ENCODE measurements around the gene FERMT2.

Gene FERMT2

DNA sequence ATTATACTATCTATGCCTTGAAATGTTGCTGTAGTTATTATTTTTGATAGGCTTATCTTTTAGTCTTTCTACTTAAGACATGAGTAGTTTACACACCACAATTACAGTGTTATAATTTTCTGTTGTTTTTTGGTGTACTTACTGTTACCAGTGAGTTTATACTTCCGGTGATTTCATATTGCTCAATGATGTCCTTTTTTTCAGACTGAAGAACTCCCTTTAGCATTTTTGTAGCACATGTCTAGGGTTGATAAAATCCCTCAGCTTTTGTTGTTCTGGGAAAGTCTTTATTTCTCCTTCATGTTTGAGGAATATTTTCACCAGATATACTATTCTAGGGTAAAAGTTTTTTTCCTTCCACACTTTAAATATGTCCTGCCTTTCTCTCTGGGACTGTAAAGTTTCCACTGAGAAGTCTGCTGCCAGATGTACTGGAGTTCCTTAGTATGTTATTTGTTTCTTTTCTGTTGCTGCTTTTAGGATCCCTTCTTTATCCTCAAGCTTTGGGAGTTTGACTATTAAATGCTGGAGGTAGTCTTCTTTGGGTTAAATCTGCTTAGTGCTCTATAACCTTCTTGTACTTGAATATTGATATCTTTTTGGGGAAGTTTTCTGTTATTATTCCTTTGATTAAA is 41.5 kb upstream of the FERMT2 start:
- Histone ChIP-seq H3K27me3 (ENCODE audit: insufficient read depth, low read depth) (no peaks in the 10 kb centered on the region), H3K4me1 (ENCODE audit: low read depth, poor library complexity, severe bottlenecking) (no peaks in the 10 kb centered on the region), H2AFZ (ENCODE audit: low read depth) (no peak overlapping the region), H4K20me1 (ENCODE audit: insufficient read depth) (no peaks in the 10 kb centered on the region), H3K4me3 (IDR thresholded peaks at IDR 0.05; ENCODE audit: insufficient read depth, low read depth, low read length) (no peak overlapping the region), H3K4me2 (no peak overlapping the region), H3K27ac (no peak overlapping the region), H3K36me3 (ENCODE audit: insufficient read depth) (no peaks in the 10 kb centered on the region), H3K79me2 (ENCODE audit: insufficient read depth, low read depth) (no peaks in the 10 kb centered on the region), H3K9ac (no peak overlapping the region)
- TF ChIP-seq, protein P1, sequence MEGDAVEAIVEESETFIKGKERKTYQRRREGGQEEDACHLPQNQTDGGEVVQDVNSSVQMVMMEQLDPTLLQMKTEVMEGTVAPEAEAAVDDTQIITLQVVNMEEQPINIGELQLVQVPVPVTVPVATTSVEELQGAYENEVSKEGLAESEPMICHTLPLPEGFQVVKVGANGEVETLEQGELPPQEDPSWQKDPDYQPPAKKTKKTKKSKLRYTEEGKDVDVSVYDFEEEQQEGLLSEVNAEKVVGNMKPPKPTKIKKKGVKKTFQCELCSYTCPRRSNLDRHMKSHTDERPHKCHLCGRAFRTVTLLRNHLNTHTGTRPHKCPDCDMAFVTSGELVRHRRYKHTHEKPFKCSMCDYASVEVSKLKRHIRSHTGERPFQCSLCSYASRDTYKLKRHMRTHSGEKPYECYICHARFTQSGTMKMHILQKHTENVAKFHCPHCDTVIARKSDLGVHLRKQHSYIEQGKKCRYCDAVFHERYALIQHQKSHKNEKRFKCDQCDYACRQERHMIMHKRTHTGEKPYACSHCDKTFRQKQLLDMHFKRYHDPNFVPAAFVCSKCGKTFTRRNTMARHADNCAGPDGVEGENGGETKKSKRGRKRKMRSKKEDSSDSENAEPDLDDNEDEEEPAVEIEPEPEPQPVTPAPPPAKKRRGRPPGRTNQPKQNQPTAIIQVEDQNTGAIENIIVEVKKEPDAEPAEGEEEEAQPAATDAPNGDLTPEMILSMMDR (conservative IDR thresholded peaks at IDR 0.05; ENCODE audit: low read depth, low read length), result no peak

DNA sequence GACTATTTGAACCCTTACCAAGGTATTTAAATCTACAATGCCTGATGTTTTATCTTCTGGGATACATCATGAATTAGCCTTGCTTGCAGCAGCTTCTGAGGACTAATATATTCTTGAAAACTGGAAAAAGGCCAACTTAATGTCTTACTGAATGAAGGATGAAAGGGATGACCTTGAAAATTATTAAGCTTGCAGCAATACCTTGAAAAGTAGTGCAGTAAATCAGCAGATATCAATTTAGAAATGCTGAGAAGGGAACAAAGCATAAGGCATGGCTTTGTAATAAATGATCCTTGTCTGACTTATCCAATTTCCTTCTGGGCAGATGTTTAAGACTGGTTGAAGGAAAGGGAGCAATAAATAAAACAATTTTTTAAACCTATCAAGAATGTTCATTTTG is 37.3 kb upstream of the FERMT2 start:
- no peak overlapping the region for H3K27ac ChIP-seq
- H3K4me1 ChIP-seq (ENCODE audit: low read depth, poor library complexity, severe bottlenecking), result no peaks in the 10 kb centered on the region
- TF ChIP-seq, protein P1 (conservative IDR thresholded peaks at IDR 0.05; ENCODE audit: low read depth, low read length), result no peak
- no peaks in the 10 kb centered on the region for H3K27me3 ChIP-seq (ENCODE audit: insufficient read depth, low read depth)
- no peak overlapping the region for H2AFZ ChIP-seq (ENCODE audit: low read depth)
- no peak overlapping the region for H3K4me2 ChIP-seq
- H3K79me2 ChIP-seq (ENCODE audit: insufficient read depth, low read depth), result no peaks in the 10 kb centered on the region
- H3K4me3 ChIP-seq (IDR thresholded peaks at IDR 0.05; ENCODE audit: insufficient read depth, low read depth, low read length), result no peak overlapping the region
- H3K9ac ChIP-seq, result no peak overlapping the region
- H3K36me3 ChIP-seq (ENCODE audit: insufficient read depth), result no peaks in the 10 kb centered on the region
- H4K20me1 ChIP-seq (ENCODE audit: insufficient read depth), result no peaks in the 10 kb centered on the region

DNA sequence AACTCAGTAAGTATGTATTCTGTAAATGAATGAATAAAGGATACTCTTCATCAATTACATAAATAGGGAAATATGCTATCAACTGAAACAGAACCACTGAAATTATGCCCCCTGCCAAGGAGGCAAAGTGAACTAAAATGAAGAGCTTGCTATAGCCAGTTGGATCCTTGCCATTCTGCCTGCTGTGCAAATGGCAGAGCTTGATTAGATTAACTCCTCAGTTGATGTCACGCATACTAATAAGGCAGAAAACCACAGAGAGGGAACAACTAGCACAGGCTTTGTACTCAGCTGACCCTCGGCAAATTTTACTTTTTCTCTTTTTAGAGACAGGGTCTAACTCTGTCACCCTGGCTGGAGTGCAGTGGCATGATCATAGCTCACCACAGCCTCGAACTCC is 36.7 kb upstream of the FERMT2 start:
- Histone ChIP-seq H3K27me3 (ENCODE audit: insufficient read depth, low read depth) (no peaks in the 10 kb centered on the region), H2AFZ (ENCODE audit: low read depth) (no peak overlapping the region), H3K27ac (no peak overlapping the region), H3K79me2 (ENCODE audit: insufficient read depth, low read depth) (no peaks in the 10 kb centered on the region), H3K9ac (no peak overlapping the region), H3K4me1 (ENCODE audit: low read depth, poor library complexity, severe bottlenecking) (no peaks in the 10 kb centered on the region), H3K4me3 (IDR thresholded peaks at IDR 0.05; ENCODE audit: insufficient read depth, low read depth, low read length) (no peak overlapping the region), H3K4me2 (no peak overlapping the region), H3K36me3 (ENCODE audit: insufficient read depth) (no peaks in the 10 kb centered on the region), H4K20me1 (ENCODE audit: insufficient read depth) (no peaks in the 10 kb centered on the region)
- TF ChIP-seq, protein P1 (conservative IDR thresholded peaks at IDR 0.05; ENCODE audit: low read depth, low read length), result no peak

DNA sequence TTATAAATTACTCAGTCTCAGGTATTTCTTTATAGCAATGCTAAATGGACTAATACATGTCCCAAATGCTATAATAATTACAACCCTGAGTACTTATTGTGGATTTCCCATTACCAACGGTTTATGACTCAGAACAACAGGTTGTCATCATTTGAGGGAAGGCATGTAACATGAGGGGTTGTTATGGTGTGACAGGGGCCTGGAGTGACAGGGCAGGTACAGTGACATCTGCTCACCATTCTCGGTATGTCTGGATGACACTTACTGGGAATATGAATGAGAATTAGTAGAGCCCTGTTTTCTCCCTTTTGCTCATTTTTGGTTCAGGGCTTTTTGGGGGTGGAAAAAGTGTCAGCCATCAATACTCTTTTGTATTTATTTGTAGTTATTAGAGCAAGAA is 36.2 kb upstream of the FERMT2 start:
- no peaks in the 10 kb centered on the region for H4K20me1 ChIP-seq (ENCODE audit: insufficient read depth)
- no peak overlapping the region for H3K4me2 ChIP-seq
- no peak overlapping the region for H3K9ac ChIP-seq
- no peaks in the 10 kb centered on the region for H3K36me3 ChIP-seq (ENCODE audit: insufficient read depth)
- no peaks in the 10 kb centered on the region for H3K27me3 ChIP-seq (ENCODE audit: insufficient read depth, low read depth)
- TF ChIP-seq, protein P1 (conservative IDR thresholded peaks at IDR 0.05; ENCODE audit: low read depth, low read length), result no peak
- no peak overlapping the region for H2AFZ ChIP-seq (ENCODE audit: low read depth)
- H3K4me3 ChIP-seq (IDR thresholded peaks at IDR 0.05; ENCODE audit: insufficient read depth, low read depth, low read length), result no peak overlapping the region
- H3K4me1 ChIP-seq (ENCODE audit: low read depth, poor library complexity, severe bottlenecking), result no peaks in the 10 kb centered on the region
- H3K27ac ChIP-seq, result no peak overlapping the region
- no peaks in the 10 kb centered on the region for H3K79me2 ChIP-seq (ENCODE audit: insufficient read depth, low read depth)

Data from KMS-11 (cell line).